Thoracic aorta (tissue), 2 donors: Measurements from ENCODE around the gene CCDC15. TPM values are rescaled to one million over a fixed set of nuclear protein-coding genes. Genes with fewer than 3 reads are reported as not detected.

Experiments
- ATAC-seq: fragments of 150-250 bp; one replicate; pipeline ENCODE4 v1.8.0; 2017; ENCODE audit warnings: low read depth; ENCODE audit not compliant: insufficient number of reproducible peaks, low FRiP score
- DNase-seq: peaks from one replicate; pipeline ENCODE4 v3.0.0-alpha.2; 2020; ENCODE audit warnings: low spot score
- H3K27ac ChIP-seq, 2 donors: fragments of 200-600 bp; sonication (generic); 1 replicate in 1 of 2; 2 replicates in 1 of 2; pipeline ENCODE4 v1.5.1; 2016; ENCODE audit warnings: mild to moderate bottlenecking in 2 of 2, moderate library complexity in 2 of 2
- H3K27me3 ChIP-seq: fragments of 200-600 bp; sonication (generic); replicated peaks from 2 replicates; pipeline ENCODE4 v1.6.0; 2016; ENCODE audit warnings: mild to moderate bottlenecking; ENCODE audit not compliant: insufficient read depth
- H3K36me3 ChIP-seq: fragments of 200-600 bp; sonication (generic); one replicate; pipeline ENCODE4 v1.5.1; 2016
- H3K4me1 ChIP-seq, 2 donors: fragments of 200-600 bp; sonication (generic); 1 replicate in 1 of 2; 2 replicates in 1 of 2; pipeline versions ENCODE4 v1.5.1 to v1.6.0; 2016; ENCODE audit warnings: low read depth in 2 of 2, mild to moderate bottlenecking in 1 of 2; ENCODE audit not compliant: control insufficient read depth in 1 of 2
- H3K4me3 ChIP-seq: fragments of 200-600 bp; sonication (generic); 2 replicates; pipeline ENCODE4 v1.5.1; 2016; ENCODE audit warnings: mild to moderate bottlenecking
- H3K9me3 ChIP-seq: fragments of 200-600 bp; sonication (generic); 2 replicates; pipeline ENCODE4 v1.5.1; 2016
- total RNA-seq, 2 donors: library from RNA; depleted of rRNA; stranded (reverse); fragments of >200 nt; gene quantifications; one replicate each; pipeline versions ENCODE4 v1.1.0 to v1.2.3, GENCODE V29; 2016
- TF ChIP-seq, protein P1 (sequence below): fragments of 200-600 bp; sonication (generic); IDR thresholded peaks from one replicate; pipeline ENCODE4 v1.5.1; 2019; ENCODE audit warnings: antibody characterized with exemption

CCDC15 gene
- total RNA-seq, 2 donors from 2014 or later, result 0.49 to 1.2 TPM

DNA sequence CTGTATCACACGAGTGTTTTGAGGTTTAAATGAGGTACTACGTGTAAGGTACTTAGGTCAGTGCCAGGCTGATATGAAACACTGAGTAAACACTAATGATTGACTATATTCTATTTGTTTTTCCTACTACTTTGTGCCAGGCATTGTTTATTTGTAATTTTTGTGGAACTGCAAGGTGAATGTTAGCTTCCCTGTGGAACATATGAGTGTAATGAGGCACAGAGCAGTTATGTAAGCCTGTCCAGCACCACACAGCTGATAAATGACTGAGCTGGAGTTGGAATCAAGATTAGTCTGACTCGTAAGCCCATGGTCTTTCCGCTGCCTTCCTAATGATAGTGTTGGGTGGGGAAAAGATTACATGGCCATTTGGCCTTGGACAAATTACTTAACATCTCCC, 115.0 kb downstream of the CCDC15 start:
- DNase-seq (no peak), ATAC-seq (no peak)
- H3K4me1 ChIP-seq, result peaks cover 2 to 3% of the 10 kb centered on the region in 2 donors
- H3K27me3 ChIP-seq, result no peaks in the 10 kb centered on the region
- TF ChIP-seq, protein P1, sequence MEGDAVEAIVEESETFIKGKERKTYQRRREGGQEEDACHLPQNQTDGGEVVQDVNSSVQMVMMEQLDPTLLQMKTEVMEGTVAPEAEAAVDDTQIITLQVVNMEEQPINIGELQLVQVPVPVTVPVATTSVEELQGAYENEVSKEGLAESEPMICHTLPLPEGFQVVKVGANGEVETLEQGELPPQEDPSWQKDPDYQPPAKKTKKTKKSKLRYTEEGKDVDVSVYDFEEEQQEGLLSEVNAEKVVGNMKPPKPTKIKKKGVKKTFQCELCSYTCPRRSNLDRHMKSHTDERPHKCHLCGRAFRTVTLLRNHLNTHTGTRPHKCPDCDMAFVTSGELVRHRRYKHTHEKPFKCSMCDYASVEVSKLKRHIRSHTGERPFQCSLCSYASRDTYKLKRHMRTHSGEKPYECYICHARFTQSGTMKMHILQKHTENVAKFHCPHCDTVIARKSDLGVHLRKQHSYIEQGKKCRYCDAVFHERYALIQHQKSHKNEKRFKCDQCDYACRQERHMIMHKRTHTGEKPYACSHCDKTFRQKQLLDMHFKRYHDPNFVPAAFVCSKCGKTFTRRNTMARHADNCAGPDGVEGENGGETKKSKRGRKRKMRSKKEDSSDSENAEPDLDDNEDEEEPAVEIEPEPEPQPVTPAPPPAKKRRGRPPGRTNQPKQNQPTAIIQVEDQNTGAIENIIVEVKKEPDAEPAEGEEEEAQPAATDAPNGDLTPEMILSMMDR, result no peak
- H3K4me3 ChIP-seq, result no peak overlapping the region
- H3K27ac ChIP-seq, result no peak overlapping the region
- H3K36me3 ChIP-seq, result no peaks in the 10 kb centered on the region
- no peaks in the 10 kb centered on the region for H3K9me3 ChIP-seq

DNA sequence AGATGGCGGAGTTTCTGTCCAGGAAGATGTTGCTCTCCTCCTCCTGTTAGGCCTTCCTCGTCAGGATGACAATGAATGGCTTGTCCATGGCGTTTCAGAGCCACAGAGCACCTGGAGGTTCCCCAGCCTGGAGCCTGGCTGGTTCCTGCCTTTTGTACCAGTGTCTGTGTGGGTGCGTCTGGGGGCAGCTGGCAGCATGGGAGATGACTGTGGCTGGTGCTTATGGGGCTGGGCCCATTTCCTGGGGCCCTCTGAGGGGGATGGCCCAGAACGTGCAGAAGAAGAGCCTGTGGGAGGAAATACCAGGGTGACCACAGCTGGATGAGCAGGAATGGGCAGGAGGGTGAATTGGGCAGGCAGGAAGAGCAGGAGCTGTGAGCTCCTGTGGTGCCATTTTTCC, 115.8 kb downstream of the CCDC15 start:
- H3K36me3 ChIP-seq, result no peaks in the 10 kb centered on the region
- no peak overlapping the region for H3K4me3 ChIP-seq
- peak overlapping the region in 1 of 2 donors; percentile 38 for H3K27ac ChIP-seq
- peaks cover 0 to 3% of the 10 kb centered on the region in 2 donors for H3K4me1 ChIP-seq
- no peaks in the 10 kb centered on the region for H3K9me3 ChIP-seq
- no peaks in the 10 kb centered on the region for H3K27me3 ChIP-seq
- TF ChIP-seq, protein P1, result no peak
- ATAC-seq (no peak), DNase-seq (no peak)

- ATAC-seq (peak; percentile 11), DNase-seq (no peak)
- H3K9me3 ChIP-seq, result no peaks in the 10 kb centered on the region
- no peak overlapping the region for H3K4me3 ChIP-seq
- no peaks in the 10 kb centered on the region for H3K27me3 ChIP-seq
- peaks cover 0 to 3% of the 10 kb centered on the region in 2 donors for H3K4me1 ChIP-seq
- H3K27ac ChIP-seq, result peak overlapping the region in 1 of 2 donors; percentile 19
- H3K36me3 ChIP-seq, result no peaks in the 10 kb centered on the region
- TF ChIP-seq, protein P1, result no peak
These were observed 116.8 kb downstream of the CCDC15 start for GRCh38 chr11:125070699-125071254.

DNA sequence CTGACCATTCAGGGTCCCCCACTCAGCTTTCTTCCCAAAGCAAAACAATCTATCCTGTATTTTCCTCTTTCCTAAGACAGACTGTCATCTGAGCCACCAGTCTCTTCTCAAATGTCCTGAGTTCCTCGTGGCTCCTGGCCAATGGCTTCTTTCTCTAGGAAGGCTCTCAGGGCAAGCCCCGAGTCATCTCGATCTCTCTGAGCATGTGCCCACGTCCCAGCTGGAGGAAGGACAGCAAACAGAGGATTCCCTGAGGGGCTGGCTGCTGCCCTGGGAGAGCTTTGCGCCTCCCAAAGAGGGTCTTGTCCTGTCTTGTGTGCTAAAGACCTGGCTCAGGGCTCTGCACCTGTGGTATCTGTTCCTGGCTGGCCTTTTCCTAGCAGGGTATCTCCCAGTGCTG, 117.4 kb downstream of the CCDC15 start:
- H3K9me3 ChIP-seq, result no peaks in the 10 kb centered on the region
- peak overlapping the region in 1 of 2 donors; percentile 19 for H3K27ac ChIP-seq
- no peaks in the 10 kb centered on the region for H3K27me3 ChIP-seq
- ATAC-seq (no peak), DNase-seq (no peak)
- H3K36me3 ChIP-seq, result no peaks in the 10 kb centered on the region
- H3K4me1 ChIP-seq, result peaks cover 0 to 3% of the 10 kb centered on the region in 2 donors
- H3K4me3 ChIP-seq, result no peak overlapping the region
- TF ChIP-seq, protein P1, result no peak

DNA sequence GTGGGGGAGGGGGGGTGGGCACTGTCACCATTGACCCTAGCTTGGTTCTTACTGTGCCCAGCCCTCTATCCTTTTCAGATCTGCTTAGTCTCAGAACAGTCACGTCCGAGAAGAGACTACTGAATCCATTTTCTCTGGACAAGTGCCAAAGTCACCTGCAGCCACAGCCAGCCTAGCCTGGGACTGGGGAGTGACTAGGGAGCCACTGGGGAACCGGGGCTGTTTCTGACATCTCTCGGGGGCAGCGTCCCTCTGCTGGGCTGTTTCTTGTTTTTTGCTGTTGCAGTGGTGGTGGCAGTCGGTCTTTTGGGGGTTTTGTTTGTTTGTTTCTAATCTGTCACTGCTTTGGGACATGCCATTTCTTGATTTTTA, 117.8 kb downstream of the CCDC15 start:
- DNase-seq (no peak), ATAC-seq (no peak)
- Histone ChIP-seq H3K36me3 (no peaks in the 10 kb centered on the region), H3K4me3 (no peak overlapping the region), H3K27ac (no peak overlapping the region), H3K4me1 (peaks cover 0 to 3% of the 10 kb centered on the region in 2 donors), H3K27me3 (no peaks in the 10 kb centered on the region), H3K9me3 (no peaks in the 10 kb centered on the region)
- TF ChIP-seq, protein P1, result no peak
